Neural progenitor cell (in vitro differentiated cells): ENCODE results near the gene CCNY. TPM values are rescaled to one million over a fixed set of nuclear protein-coding genes. Genes with fewer than 3 reads are reported as not detected.

Experiments used
- DNase-seq: peaks from one replicate; pipeline ENCODE4 v3.0.0-alpha.2; 2016; ENCODE audit warnings: low spot score
- H2AFZ ChIP-seq: fragments of 200-600 bp; sonication (generic); replicated peaks from 2 replicates; pipeline ENCODE4 v1.6.1; 2016; ENCODE audit warnings: antibody characterized with exemption
- H3F3A ChIP-seq: fragments of 200-600 bp; sonication (generic); 2 replicates; pipeline ENCODE4 v1.6.1; 2016; ENCODE audit warnings: antibody characterized with exemption, low read depth
- H3K27ac ChIP-seq: fragments of 200-600 bp; sonication (generic); 2 replicates; pipeline ENCODE4 v1.5.1; 2016; ENCODE audit warnings: mild to moderate bottlenecking
- H3K27me3 ChIP-seq: fragments of 200-600 bp; sonication (generic); 2 replicates; pipeline ENCODE4 v1.6.1; 2016; ENCODE audit warnings: mild to moderate bottlenecking, moderate library complexity
- H3K36me3 ChIP-seq: fragments of 200-600 bp; sonication (generic); 2 replicates; pipeline ENCODE4 v1.5.1; 2016
- H3K4me1 ChIP-seq: fragments of 200-600 bp; sonication (generic); 2 replicates; pipeline ENCODE4 v1.6.1; 2016; ENCODE audit warnings: mixed run types
- H3K4me2 ChIP-seq: fragments of 200-600 bp; sonication (generic); 2 replicates; pipeline ENCODE4 v1.6.1; 2016
- H3K4me3 ChIP-seq: fragments of 200-600 bp; sonication (generic); 2 replicates; pipeline ENCODE4 v1.5.1; 2016
- H3K79me2 ChIP-seq: fragments of 200-600 bp; sonication (generic); 2 replicates; pipeline ENCODE4 v1.6.1; 2016; ENCODE audit warnings: low read depth
- H3K9ac ChIP-seq: fragments of 200-600 bp; sonication (generic); 2 replicates; pipeline ENCODE4 v1.6.1; 2016
- H3K9me3 ChIP-seq: fragments of 200-600 bp; sonication (generic); 2 replicates; pipeline ENCODE4 v1.5.1; 2016; ENCODE audit warnings: low read depth
- H4K20me1 ChIP-seq: fragments of 200-600 bp; sonication (generic); 2 replicates; pipeline ENCODE4 v1.6.1; 2016; ENCODE audit warnings: low read depth
- H3K27ac Mint-ChIP-seq: 3 replicates; pipeline ENCODE4 v1.8.0; 2021; ENCODE audit warnings: mixed read lengths
- H3K27me3 Mint-ChIP-seq: 2 replicates; pipeline ENCODE4 v1.8.0; 2022; ENCODE audit warnings: low read depth, mild to moderate bottlenecking, inconsistent platforms, moderate library complexity, mixed read lengths; ENCODE audit not compliant: insufficient read depth
- H3K36me3 Mint-ChIP-seq: 3 replicates; pipeline ENCODE4 v1.8.0; 2021; ENCODE audit warnings: mixed read lengths
- H3K4me1 Mint-ChIP-seq: 3 replicates; pipeline ENCODE4 v1.8.0; 2021; ENCODE audit warnings: mixed read lengths
- H3K4me3 Mint-ChIP-seq: 3 replicates; pipeline ENCODE4 v1.8.0; 2021; ENCODE audit warnings: mild to moderate bottlenecking, moderate library complexity, mixed read lengths
- H3K9me3 Mint-ChIP-seq: 3 replicates; pipeline ENCODE4 v1.8.0; 2020; ENCODE audit warnings: mixed read lengths
- EZH2 ChIP-seq: fragments of 200-600 bp; sonication (generic); IDR thresholded peaks from 2 replicates; pipeline ENCODE4 v1.6.1; 2017; ENCODE audit warnings: antibody characterized with exemption, mild to moderate bottlenecking, moderate library complexity
- EZH2phosphoT487 ChIP-seq: fragments of 200-600 bp; sonication (generic); IDR thresholded peaks from 2 replicates; pipeline ENCODE4 v1.6.1; 2017; ENCODE audit warnings: antibody characterized with exemption
- total RNA-seq: library from RNA; depleted of rRNA; stranded (reverse); fragments of >200 nt; gene quantifications from 2 replicates; pipeline ENCODE4 v1.2.3, GENCODE V29; 2015; ENCODE audit warnings: low replicate concordance
- TF ChIP-seq, protein P1 (sequence below): fragments of 200-600 bp; sonication (generic); IDR thresholded peaks from 2 replicates; pipeline ENCODE4 v1.5.1; 2017; ENCODE audit warnings: antibody characterized with exemption, mild to moderate bottlenecking

The CCNY gene
- total RNA-seq, 1 donor from 2014 or later = 46.7 TPM

DNA sequence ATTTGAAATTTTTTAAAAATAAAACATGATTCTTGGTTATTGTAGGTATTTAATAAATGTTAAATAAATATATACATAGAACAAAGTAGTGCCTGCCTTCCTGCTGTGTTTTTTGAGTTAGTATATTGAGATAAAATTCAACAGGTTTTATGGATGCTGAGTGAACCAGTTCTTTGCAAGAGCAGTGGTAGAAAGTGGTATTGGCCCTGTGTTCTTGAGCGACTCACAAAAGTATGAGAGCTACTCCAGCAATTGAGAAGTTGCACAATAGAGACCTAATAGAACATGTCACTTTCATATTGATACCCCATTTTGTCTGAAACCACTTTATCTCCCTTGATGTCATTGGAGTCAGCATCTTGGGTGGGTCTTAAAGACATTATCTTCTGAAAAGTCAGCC lies 236.3 kb downstream of the CCNY start:
- no peak overlapping the region for H3K4me3 Mint-ChIP-seq
- Histone ChIP-seq H3K4me1 (no peaks in the 10 kb centered on the region), H3K27ac (no peak overlapping the region), H2AFZ (no peak overlapping the region), H3K79me2 (no peaks in the 10 kb centered on the region), H3K9ac (no peak overlapping the region), H3K4me2 (no peak overlapping the region), H3F3A (no peaks in the 10 kb centered on the region), H3K27me3 (no peaks in the 10 kb centered on the region), H4K20me1 (no peaks in the 10 kb centered on the region), H3K9me3 (no peaks in the 10 kb centered on the region), H3K4me3 (no peak overlapping the region), H3K36me3 (no peaks in the 10 kb centered on the region)
- no peak overlapping the region for H3K27ac Mint-ChIP-seq
- H3K27me3 Mint-ChIP-seq = peaks cover under 1% of the 10 kb centered on the region
- H3K36me3 Mint-ChIP-seq = peaks cover 14% of the 10 kb centered on the region
- no peak for DNase-seq
- H3K4me1 Mint-ChIP-seq = no peaks in the 10 kb centered on the region
- no peaks in the 10 kb centered on the region for H3K9me3 Mint-ChIP-seq
- TF ChIP-seq EZH2phosphoT487 (no peak), EZH2 (no peak)
- TF ChIP-seq, protein P1, sequence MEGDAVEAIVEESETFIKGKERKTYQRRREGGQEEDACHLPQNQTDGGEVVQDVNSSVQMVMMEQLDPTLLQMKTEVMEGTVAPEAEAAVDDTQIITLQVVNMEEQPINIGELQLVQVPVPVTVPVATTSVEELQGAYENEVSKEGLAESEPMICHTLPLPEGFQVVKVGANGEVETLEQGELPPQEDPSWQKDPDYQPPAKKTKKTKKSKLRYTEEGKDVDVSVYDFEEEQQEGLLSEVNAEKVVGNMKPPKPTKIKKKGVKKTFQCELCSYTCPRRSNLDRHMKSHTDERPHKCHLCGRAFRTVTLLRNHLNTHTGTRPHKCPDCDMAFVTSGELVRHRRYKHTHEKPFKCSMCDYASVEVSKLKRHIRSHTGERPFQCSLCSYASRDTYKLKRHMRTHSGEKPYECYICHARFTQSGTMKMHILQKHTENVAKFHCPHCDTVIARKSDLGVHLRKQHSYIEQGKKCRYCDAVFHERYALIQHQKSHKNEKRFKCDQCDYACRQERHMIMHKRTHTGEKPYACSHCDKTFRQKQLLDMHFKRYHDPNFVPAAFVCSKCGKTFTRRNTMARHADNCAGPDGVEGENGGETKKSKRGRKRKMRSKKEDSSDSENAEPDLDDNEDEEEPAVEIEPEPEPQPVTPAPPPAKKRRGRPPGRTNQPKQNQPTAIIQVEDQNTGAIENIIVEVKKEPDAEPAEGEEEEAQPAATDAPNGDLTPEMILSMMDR = no peak

DNA sequence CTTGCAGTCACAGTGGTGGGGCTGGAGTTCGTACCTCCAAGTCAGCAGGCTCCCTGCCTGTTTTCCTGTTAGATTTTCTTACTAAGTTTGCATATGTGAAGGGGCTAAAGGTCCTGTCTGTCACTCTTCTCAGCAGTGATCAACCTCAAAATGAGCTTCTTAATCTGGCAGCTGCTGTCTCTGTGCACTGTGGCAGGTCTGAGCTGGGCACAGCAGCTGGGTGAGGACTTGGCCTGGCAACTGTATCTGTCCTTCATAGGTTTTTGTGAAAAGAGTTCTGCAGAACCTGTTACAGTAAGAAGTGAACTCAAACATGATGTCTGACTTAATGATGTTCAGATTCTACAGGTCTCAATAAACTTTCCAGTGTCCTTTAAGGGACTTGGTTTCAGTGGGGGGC lies 237.5 kb downstream of the CCNY start:
- Histone ChIP-seq H3K79me2 (no peaks in the 10 kb centered on the region), H2AFZ (no peak overlapping the region), H4K20me1 (no peaks in the 10 kb centered on the region), H3K27me3 (no peaks in the 10 kb centered on the region), H3F3A (no peaks in the 10 kb centered on the region), H3K4me2 (no peak overlapping the region), H3K36me3 (no peaks in the 10 kb centered on the region), H3K9me3 (no peaks in the 10 kb centered on the region), H3K4me3 (no peak overlapping the region), H3K4me1 (no peaks in the 10 kb centered on the region), H3K9ac (no peak overlapping the region), H3K27ac (no peak overlapping the region)
- TF ChIP-seq, protein P1 = no peak
- TF ChIP-seq EZH2 = no peak
- Mint-ChIP-seq H3K9me3 (no peaks in the 10 kb centered on the region), H3K27ac (no peak overlapping the region), H3K36me3 (peaks cover 16% of the 10 kb centered on the region), H3K4me3 (no peak overlapping the region), H3K27me3 (peaks cover 4% of the 10 kb centered on the region), H3K4me1 (no peaks in the 10 kb centered on the region)
- DNase-seq = no peak

DNA sequence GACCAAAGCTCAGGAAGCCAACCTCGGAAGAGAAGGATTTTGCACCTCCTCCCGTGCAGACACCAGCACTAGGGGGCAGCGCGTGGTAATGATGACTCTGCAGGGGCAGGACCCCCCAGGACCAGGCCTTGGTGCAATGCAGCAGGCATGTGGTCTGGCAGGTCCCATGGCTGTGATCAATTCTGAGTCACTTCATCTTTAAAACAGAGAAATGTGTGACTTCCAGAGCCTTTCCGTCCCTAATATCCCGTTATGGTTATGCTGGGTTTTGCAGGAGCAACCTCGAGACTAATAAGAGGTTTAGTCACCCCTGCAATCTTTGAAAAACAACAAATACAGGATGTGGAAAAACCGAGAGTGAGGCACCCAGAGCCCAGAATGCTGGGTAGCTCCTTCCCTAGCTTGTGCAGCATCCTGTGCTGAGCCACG lies 238.6 kb downstream of the CCNY start:
- Mint-ChIP-seq H3K27me3 (peaks cover 4% of the 10 kb centered on the region), H3K9me3 (no peaks in the 10 kb centered on the region), H3K4me3 (no peak overlapping the region), H3K27ac (no peak overlapping the region), H3K36me3 (peaks cover 10% of the 10 kb centered on the region), H3K4me1 (no peaks in the 10 kb centered on the region)
- H3K4me3 ChIP-seq = no peak overlapping the region
- no peak overlapping the region for H3K4me2 ChIP-seq
- no peaks in the 10 kb centered on the region for H3K27me3 ChIP-seq
- no peak overlapping the region for H3K27ac ChIP-seq
- H3K79me2 ChIP-seq = no peaks in the 10 kb centered on the region
- DNase-seq = no peak
- H3K36me3 ChIP-seq = no peaks in the 10 kb centered on the region
- no peaks in the 10 kb centered on the region for H3K9me3 ChIP-seq
- no peak overlapping the region for H3K9ac ChIP-seq
- no peak overlapping the region for H2AFZ ChIP-seq
- H3K4me1 ChIP-seq = no peaks in the 10 kb centered on the region
- no peaks in the 10 kb centered on the region for H3F3A ChIP-seq
- no peaks in the 10 kb centered on the region for H4K20me1 ChIP-seq
- TF ChIP-seq, protein P1 = peak; percentile 39
- no peak for TF ChIP-seq EZH2

DNA sequence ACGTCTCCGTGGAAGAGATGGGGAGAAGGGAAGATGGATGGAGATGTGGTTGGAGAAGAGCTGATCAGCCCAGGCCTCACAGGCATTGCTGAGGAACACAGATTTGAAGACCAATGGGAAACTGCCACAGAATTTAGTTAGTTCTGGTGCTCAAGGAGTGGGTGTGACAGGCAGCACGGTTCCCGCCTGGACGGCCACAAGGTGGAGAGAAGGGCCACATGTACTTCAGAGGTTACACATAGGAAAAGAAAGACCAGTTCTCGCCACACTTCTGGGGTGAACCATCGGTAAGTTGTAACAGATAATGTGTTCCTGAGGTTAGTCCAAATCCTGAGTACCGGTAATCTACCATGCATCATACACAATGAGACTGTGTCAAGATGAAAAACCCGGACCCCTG lies 239.3 kb downstream of the CCNY start:
- Histone ChIP-seq H4K20me1 (no peaks in the 10 kb centered on the region), H3K9ac (no peak overlapping the region), H3K4me1 (no peaks in the 10 kb centered on the region), H3K4me2 (no peak overlapping the region), H3K27me3 (no peaks in the 10 kb centered on the region), H3K9me3 (no peaks in the 10 kb centered on the region), H3K27ac (no peak overlapping the region), H3F3A (no peaks in the 10 kb centered on the region), H3K79me2 (no peaks in the 10 kb centered on the region), H2AFZ (no peak overlapping the region), H3K4me3 (no peak overlapping the region), H3K36me3 (no peaks in the 10 kb centered on the region)
- Mint-ChIP-seq H3K9me3 (no peaks in the 10 kb centered on the region), H3K4me1 (no peaks in the 10 kb centered on the region), H3K36me3 (peaks cover 10% of the 10 kb centered on the region), H3K27ac (no peak overlapping the region), H3K27me3 (peaks cover 4% of the 10 kb centered on the region), H3K4me3 (no peak overlapping the region)
- TF ChIP-seq EZH2 (no peak), EZH2phosphoT487 (no peak)
- TF ChIP-seq, protein P1 = no peak
- no peak for DNase-seq
